Breast epithelium (tissue), 4 donors: ENCODE measurements around the gene ITGB2. TPM values are rescaled to one million over a fixed set of nuclear protein-coding genes. Genes with fewer than 3 reads are reported as not detected.

ENCODE experiments used
- DNase-seq, 2 donors: peaks; one replicate each; pipeline ENCODE4 v3.0.0-alpha.2; 2019; ENCODE audit warnings: low spot score in 2 of 2
- H3K27ac ChIP-seq, 2 donors: fragments of 200-600 bp; sonication (generic) in 1 of 2; one replicate each; pipeline ENCODE4 v1.5.1; 2016 to 2019; ENCODE audit warnings: mild to moderate bottlenecking in 1 of 2
- H3K27me3 ChIP-seq, 2 donors: fragments of 200-600 bp; sonication (generic) in 1 of 2; one replicate each; pipeline versions ENCODE4 v1.5.1 to v1.6.0; 2017 to 2019; ENCODE audit warnings: control low read depth in 1 of 2, mild to moderate bottlenecking in 1 of 2
- H3K36me3 ChIP-seq: fragments of 200-600 bp; one replicate; pipeline ENCODE4 v1.5.1; 2019
- H3K4me1 ChIP-seq, 2 donors: fragments of 200-600 bp; sonication (generic); one replicate each; pipeline ENCODE4 v1.5.1; 2016 to 2019; ENCODE audit warnings: control low read depth in 1 of 2
- H3K4me3 ChIP-seq, 3 donors: fragments of 200-600 bp; sonication (generic); 1 replicate in 2 of 3; 2 replicates in 1 of 3; pipeline ENCODE4 v1.5.1; 2016 to 2019; ENCODE audit warnings: mild to moderate bottlenecking in 3 of 3, moderate library complexity in 2 of 3
- H3K9me3 ChIP-seq, 2 donors: fragments of 200-600 bp; sonication (generic) in 1 of 2; one replicate each; pipeline ENCODE4 v1.5.1; 2016 to 2019; ENCODE audit warnings: control low read depth in 1 of 2
- CTCF ChIP-seq, 3 donors: fragments of 450-650 bp; IDR thresholded peaks; one replicate each; pipeline ENCODE4 v1.5.1; 2016 to 2017; ENCODE audit warnings: antibody characterized with exemption in 3 of 3, mild to moderate bottlenecking in 3 of 3, moderate library complexity in 3 of 3
- POLR2A ChIP-seq: fragments of 450-650 bp; IDR thresholded peaks from one replicate; pipeline ENCODE4 v1.6.1; 2016; ENCODE audit warnings: antibody characterized with exemption, mild to moderate bottlenecking, moderate library complexity
- POLR2AphosphoS5 ChIP-seq, 3 donors: sonication (generic); formaldehyde crosslinking; IDR thresholded peaks; one replicate each; pipeline ENCODE4 v1.6.1; 2017; ENCODE audit warnings: antibody characterized with exemption in 3 of 3
- intact Hi-C: fragments of 100-400 bp; cut with DNase I; formaldehyde crosslinking; loops from one replicate; pipeline ENCODE4 v1.15.1; 2023; ENCODE audit warnings: low total_unique reads
- total RNA-seq, 3 donors: library from RNA; depleted of rRNA; stranded (reverse); fragments of >200 nt; gene quantifications; one replicate each; pipeline ENCODE4 v1.1.0, GENCODE V29; 2016

Gene ITGB2
- total RNA-seq, 3 donors from 2014 or later, result 19.7 to 242 (median 92.8) TPM

GRCh38 chr21:44935533-44935927 lies 14.8 kb upstream of the ITGB2 start:
- intact Hi-C loops, result loop anchor here (10.0 kb wide), 1 partner anchor 51 kb away; no protein-coding TSS in a partner anchor
- Histone ChIP-seq H3K4me3 (no peak overlapping the region), H3K27me3 (peaks cover 6 to 8% of the 10 kb centered on the region in 2 donors), H3K9me3 (no peaks in the 10 kb centered on the region), H3K27ac (no peak overlapping the region), H3K36me3 (no peaks in the 10 kb centered on the region), H3K4me1 (peaks cover 10 to 16% of the 10 kb centered on the region in 2 donors)
- TF ChIP-seq CTCF (IDR thresholded peaks at IDR 0.05) (no peak), POLR2A (no peak), POLR2AphosphoS5 (IDR thresholded peaks at IDR 0.05) (no peak)
- DNase-seq, result no peak

GRCh38 chr21:44934797-44935532 lies 14.3 kb upstream of the ITGB2 start:
- peaks cover 6 to 8% of the 10 kb centered on the region in 2 donors for H3K27me3 ChIP-seq
- H3K4me1 ChIP-seq, result peaks cover 10 to 16% of the 10 kb centered on the region in 2 donors
- TF ChIP-seq CTCF (IDR thresholded peaks at IDR 0.05), result no peak
- no peak for TF ChIP-seq POLR2AphosphoS5 (IDR thresholded peaks at IDR 0.05)
- TF ChIP-seq POLR2A, result no peak
- no peak for DNase-seq
- intact Hi-C loops, result loop anchor here (10.0 kb wide), 1 partner anchor 50 kb away; no protein-coding TSS in a partner anchor
- H3K4me3 ChIP-seq, result no peak overlapping the region
- H3K36me3 ChIP-seq, result no peaks in the 10 kb centered on the region
- no peaks in the 10 kb centered on the region for H3K9me3 ChIP-seq
- no peak overlapping the region for H3K27ac ChIP-seq

DNA sequence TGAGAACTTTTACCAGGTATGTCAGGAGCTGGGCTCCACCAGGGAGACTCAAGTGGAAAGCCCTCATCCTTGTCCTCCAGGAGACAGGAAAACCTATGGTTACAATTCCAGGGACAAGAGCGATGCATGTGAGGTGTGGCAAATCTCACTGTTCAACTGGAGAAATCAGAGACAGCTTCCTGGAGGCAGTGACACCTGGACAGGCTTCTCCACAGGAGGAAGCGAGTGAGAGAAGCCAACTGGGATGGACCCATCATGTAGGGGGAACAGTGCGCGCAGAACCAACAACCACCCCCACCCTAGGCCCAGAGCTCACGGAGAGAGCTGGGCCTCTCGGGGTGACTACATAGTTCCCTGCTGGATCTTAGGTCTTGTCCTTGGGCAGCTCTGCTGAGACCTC lies 13.6 kb upstream of the ITGB2 start:
- no peak for TF ChIP-seq CTCF (IDR thresholded peaks at IDR 0.05)
- TF ChIP-seq POLR2A, result no peak
- no peak for TF ChIP-seq POLR2AphosphoS5 (IDR thresholded peaks at IDR 0.05)
- intact Hi-C loops, result loop anchor here (10.0 kb wide), 1 partner anchor 49 kb away; no protein-coding TSS in a partner anchor

GRCh38 chr21:44933918-44934260 lies 13.2 kb upstream of the ITGB2 start:
- no peak overlapping the region for H3K27ac ChIP-seq
- intact Hi-C loops, result loop anchor here (10.0 kb wide), 1 partner anchor 49 kb away; no protein-coding TSS in a partner anchor
- H3K9me3 ChIP-seq, result no peaks in the 10 kb centered on the region
- H3K4me1 ChIP-seq, result peaks cover 10 to 16% of the 10 kb centered on the region in 2 donors
- TF ChIP-seq CTCF (IDR thresholded peaks at IDR 0.05), result no peak
- no peak for TF ChIP-seq POLR2A
- no peak for TF ChIP-seq POLR2AphosphoS5 (IDR thresholded peaks at IDR 0.05)
- H3K36me3 ChIP-seq, result no peaks in the 10 kb centered on the region
- H3K4me3 ChIP-seq, result no peak overlapping the region
- H3K27me3 ChIP-seq, result peaks cover 6 to 8% of the 10 kb centered on the region in 2 donors
- no peak for DNase-seq

More for the DNA sequence above, 13.6 kb upstream of the ITGB2 start:
- H3K27me3 ChIP-seq, result peaks cover 6 to 8% of the 10 kb centered on the region in 2 donors
- no peak overlapping the region for H3K27ac ChIP-seq
- peaks cover 10 to 16% of the 10 kb centered on the region in 2 donors for H3K4me1 ChIP-seq
- no peak overlapping the region for H3K4me3 ChIP-seq
- no peaks in the 10 kb centered on the region for H3K36me3 ChIP-seq
- H3K9me3 ChIP-seq, result no peaks in the 10 kb centered on the region
- DNase-seq, result no peak
